ENCODE data around the gene HS2ST1. TPM values are rescaled to one million over a fixed set of nuclear protein-coding genes. Genes with fewer than 3 reads are reported as not detected.

The HS2ST1 gene
- total and polyA plus RNA-seq, 12 donors, result 2.4 to 21.4 (median 13.6) TPM

DNA sequence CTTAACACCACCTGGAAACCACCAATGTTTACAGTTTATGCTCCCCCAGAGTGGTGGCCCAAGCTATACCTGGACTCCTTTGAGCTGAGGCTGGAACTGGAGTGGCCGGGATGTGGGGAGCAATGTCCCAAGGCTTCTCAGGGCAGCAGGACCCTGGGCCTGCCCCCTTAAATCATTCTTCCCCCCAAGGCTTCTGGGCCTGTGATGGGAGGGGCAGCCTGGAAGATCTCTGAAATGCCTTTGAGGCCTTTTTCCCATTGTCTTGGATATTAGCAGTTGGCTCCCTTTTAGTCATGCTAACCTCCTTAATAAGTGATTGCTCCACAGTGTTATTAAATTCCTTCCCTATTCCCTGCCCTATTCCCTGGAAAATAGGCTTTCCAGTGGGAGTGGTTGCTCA is 185.8 kb downstream of the HS2ST1 start:
- peaks cover 0 to 17% (median 7%) of the 10 kb centered on the region in 11 donors for H3K9me3 ChIP-seq
- intact Hi-C loops (cut with DNase I), result no loop called here
- TF ChIP-seq, protein P1, sequence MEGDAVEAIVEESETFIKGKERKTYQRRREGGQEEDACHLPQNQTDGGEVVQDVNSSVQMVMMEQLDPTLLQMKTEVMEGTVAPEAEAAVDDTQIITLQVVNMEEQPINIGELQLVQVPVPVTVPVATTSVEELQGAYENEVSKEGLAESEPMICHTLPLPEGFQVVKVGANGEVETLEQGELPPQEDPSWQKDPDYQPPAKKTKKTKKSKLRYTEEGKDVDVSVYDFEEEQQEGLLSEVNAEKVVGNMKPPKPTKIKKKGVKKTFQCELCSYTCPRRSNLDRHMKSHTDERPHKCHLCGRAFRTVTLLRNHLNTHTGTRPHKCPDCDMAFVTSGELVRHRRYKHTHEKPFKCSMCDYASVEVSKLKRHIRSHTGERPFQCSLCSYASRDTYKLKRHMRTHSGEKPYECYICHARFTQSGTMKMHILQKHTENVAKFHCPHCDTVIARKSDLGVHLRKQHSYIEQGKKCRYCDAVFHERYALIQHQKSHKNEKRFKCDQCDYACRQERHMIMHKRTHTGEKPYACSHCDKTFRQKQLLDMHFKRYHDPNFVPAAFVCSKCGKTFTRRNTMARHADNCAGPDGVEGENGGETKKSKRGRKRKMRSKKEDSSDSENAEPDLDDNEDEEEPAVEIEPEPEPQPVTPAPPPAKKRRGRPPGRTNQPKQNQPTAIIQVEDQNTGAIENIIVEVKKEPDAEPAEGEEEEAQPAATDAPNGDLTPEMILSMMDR (IDR thresholded peaks at IDR 0.05), result no peak
- H3K27ac ChIP-seq, result no peak overlapping the region
- DNase-seq (no peak), ATAC-seq (no peak)
- H3K4me3 ChIP-seq, result no peak overlapping the region
- 95 to 96% methylated on average over 1 of the region's 1 CpG for WGBS, 2 donors
- no peaks in the 10 kb centered on the region for H3K27me3 ChIP-seq
- H3K4me1 ChIP-seq, result no peaks in the 10 kb centered on the region
- peaks cover 0 to 23% (median 0%) of the 10 kb centered on the region in 9 donors for H3K36me3 ChIP-seq

DNA sequence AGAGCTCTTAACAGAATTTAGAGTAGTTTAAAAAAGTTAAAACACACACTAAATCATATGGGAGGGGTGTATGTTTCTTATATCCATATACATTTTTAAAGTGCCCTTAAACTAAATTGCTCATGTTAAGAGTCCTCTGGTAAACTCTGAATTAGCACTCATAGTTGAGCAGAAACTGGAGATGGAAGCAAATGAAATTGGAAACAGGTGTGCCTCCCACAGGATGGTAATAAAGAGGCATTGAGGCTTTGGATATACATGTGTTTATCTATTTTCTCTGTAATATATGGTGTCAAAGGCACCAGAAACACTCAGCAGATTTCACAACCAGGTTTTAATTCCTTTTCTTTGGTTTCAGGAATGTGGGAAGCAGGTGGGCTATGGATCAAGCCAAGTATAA is 188.6 kb downstream of the HS2ST1 start:
- no peaks in the 10 kb centered on the region for H3K27me3 ChIP-seq

GRCh38 chr1:87104140-87104539 is 189.7 kb downstream of the HS2ST1 start:
- 94 to 95% methylated on average over 1 of the region's 1 CpG for WGBS, 2 donors
- H3K27ac ChIP-seq, result no peak overlapping the region
- peaks cover 0 to 23% (median 0%) of the 10 kb centered on the region in 9 donors for H3K36me3 ChIP-seq
- ATAC-seq, result no peak
- no peak for DNase-seq
- no peak overlapping the region for H3K4me3 ChIP-seq
- intact Hi-C loops (cut with DNase I), result no loop called here
- H3K9me3 ChIP-seq, result peaks cover 0 to 17% (median 7%) of the 10 kb centered on the region in 11 donors
- TF ChIP-seq, protein P1 (IDR thresholded peaks at IDR 0.05), result no peak
- H3K4me1 ChIP-seq, result peaks cover 0 to 4% (median 0%) of the 10 kb centered on the region in 9 donors
- no peaks in the 10 kb centered on the region for H3K27me3 ChIP-seq

More for the DNA sequence above, 188.6 kb downstream of the HS2ST1 start:
- no peaks in the 10 kb centered on the region for H3K4me1 ChIP-seq
- no peak for ATAC-seq
- TF ChIP-seq, protein P1 (IDR thresholded peaks at IDR 0.05), result no peak
- H3K4me3 ChIP-seq, result no peak overlapping the region
- intact Hi-C loops (cut with DNase I), result no loop called here
- H3K27ac ChIP-seq, result no peak overlapping the region
- H3K9me3 ChIP-seq, result peaks cover 0 to 17% (median 7%) of the 10 kb centered on the region in 11 donors
- no peak for DNase-seq
- peaks cover 0 to 23% (median 0%) of the 10 kb centered on the region in 9 donors for H3K36me3 ChIP-seq

- Histone ChIP-seq H3K4me1 (peaks cover 0 to 6% (median 0%) of the 10 kb centered on the region in 9 donors), H3K27me3 (no peaks in the 10 kb centered on the region), H3K9me3 (peaks cover 0 to 14% (median 4%) of the 10 kb centered on the region in 11 donors), H3K36me3 (peaks cover 0 to 19% (median 0%) of the 10 kb centered on the region in 9 donors), H3K4me3 (no peak overlapping the region), H3K27ac (no peak overlapping the region)
- intact Hi-C loops (cut with DNase I), result no loop called here
- TF ChIP-seq, protein P1 (IDR thresholded peaks at IDR 0.05), result no peak
- DNase-seq (no peak), ATAC-seq (no peak)
These were observed 190.5 kb downstream of the HS2ST1 start for GRCh38 chr1:87104945-87105344.

Measured in heart right ventricle (tissue), 16 donors.